ENCODE data around the gene LDLRAD4.
A peak's percentile ranks its signal among the peaks of the same experiment; 100 is the strongest.

Gene LDLRAD4

GRCh38 chr18:13452388-13452811 lies 233.8 kb downstream of the LDLRAD4 start:
- TF ChIP-seq CTCF (IDR thresholded peaks at IDR 0.05; ENCODE audit: low read depth, low read length), result no peak
- DNase-seq (ENCODE audit: low read depth in 2 of 2), result peak; percentile 9 to 18
- no peak overlapping the region for H3K4me3 ChIP-seq (replicated peaks in 1 of 2; ENCODE audit: low read depth in 2 of 2, low read length in 2 of 2)

- no peak for TF ChIP-seq CTCF (IDR thresholded peaks at IDR 0.05; ENCODE audit: low read depth, low read length)
- no peak overlapping the region for H3K4me3 ChIP-seq (replicated peaks in 1 of 2; ENCODE audit: low read depth in 2 of 2, low read length in 2 of 2)
- DNase-seq (ENCODE audit: low read depth in 2 of 2), result no peak
Observed at GRCh38 chr18:13452871-13453680, 234.5 kb downstream of the LDLRAD4 start.

DNA sequence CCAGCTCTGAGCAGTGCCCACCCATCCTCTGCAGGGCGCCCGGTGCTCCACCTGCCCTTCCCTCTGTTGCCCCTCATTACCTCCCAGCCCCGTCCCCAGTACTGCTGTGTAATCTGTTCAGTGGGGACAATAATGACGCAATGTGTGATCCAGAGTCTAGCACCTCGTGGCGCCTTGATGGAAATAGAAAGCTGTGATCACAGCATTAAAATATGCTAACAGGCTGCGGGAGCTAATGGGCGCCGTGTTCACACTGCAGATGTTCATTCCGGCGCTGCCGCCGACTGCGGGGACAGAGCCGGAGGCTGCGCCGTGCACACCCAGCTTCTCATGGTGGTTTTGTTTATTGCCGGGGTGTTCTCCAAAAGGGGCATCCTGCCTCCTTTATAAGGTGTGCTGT lies 235.2 kb downstream of the LDLRAD4 start:
- H3K4me3 ChIP-seq (replicated peaks in 1 of 2; ENCODE audit: low read depth in 2 of 2, low read length in 2 of 2), result no peak overlapping the region
- no peak for DNase-seq (ENCODE audit: low read depth in 2 of 2)
- no peak for TF ChIP-seq CTCF (IDR thresholded peaks at IDR 0.05; ENCODE audit: low read depth, low read length)

- TF ChIP-seq CTCF (IDR thresholded peaks at IDR 0.05; ENCODE audit: low read depth, low read length), result no peak
- no peak overlapping the region for H3K4me3 ChIP-seq (replicated peaks in 1 of 2; ENCODE audit: low read depth in 2 of 2, low read length in 2 of 2)
- no peak for DNase-seq (ENCODE audit: low read depth in 2 of 2)
Observed at GRCh38 chr18:13454363-13455150, 236.0 kb downstream of the LDLRAD4 start.

- no peak for TF ChIP-seq CTCF (IDR thresholded peaks at IDR 0.05; ENCODE audit: low read depth, low read length)
- H3K4me3 ChIP-seq (replicated peaks in 1 of 2; ENCODE audit: low read depth in 2 of 2, low read length in 2 of 2), result no peak overlapping the region
- DNase-seq (ENCODE audit: low read depth in 2 of 2), result no peak
Observed at GRCh38 chr18:13455471-13455870, 236.9 kb downstream of the LDLRAD4 start.

DNA sequence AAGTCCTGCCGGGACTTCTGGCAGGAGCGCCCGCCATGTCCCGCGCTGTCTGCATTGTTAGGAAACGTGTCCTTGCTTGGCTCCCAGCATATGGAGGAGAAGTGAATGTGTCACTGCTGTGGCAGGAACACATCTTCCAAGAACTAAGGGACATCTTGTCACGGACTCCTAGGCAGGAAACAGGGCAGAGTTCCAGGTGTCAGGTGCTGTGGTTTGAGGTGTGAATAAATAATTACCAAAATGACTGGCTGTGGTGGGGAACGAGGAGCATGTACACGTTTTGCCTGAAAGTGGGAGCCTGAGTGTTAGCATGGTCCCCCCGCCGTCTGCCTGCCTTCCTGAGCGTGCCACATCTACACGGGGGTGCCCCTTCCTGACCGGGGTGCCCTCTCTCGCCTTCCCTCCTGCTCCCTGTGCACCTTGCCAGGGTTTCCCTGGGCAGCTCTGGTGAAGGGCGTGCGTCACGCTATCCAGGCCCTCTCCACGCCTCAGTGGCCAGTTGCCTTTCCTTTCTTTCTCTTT lies 237.5 kb downstream of the LDLRAD4 start:
- no peak overlapping the region for H3K4me3 ChIP-seq (replicated peaks in 1 of 2; ENCODE audit: low read depth in 2 of 2, low read length in 2 of 2)
- DNase-seq (ENCODE audit: low read depth in 2 of 2), result no peak
- TF ChIP-seq CTCF (IDR thresholded peaks at IDR 0.05; ENCODE audit: low read depth, low read length), result no peak
